Uterus (tissue), 2 donors: ENCODE results near the gene FBXO44.

Experiments used
- POLR2A ChIP-seq, 2 donors: fragments of 450-650 bp; IDR thresholded peaks; one replicate each; pipeline ENCODE4 v1.6.1; 2016; ENCODE audit warnings: antibody characterized with exemption in 2 of 2, mild to moderate bottlenecking in 1 of 2, moderate library complexity in 1 of 2
- TF ChIP-seq, protein P1 (sequence below), 4 experiments: fragments of 200-600 bp in 2 of 4; fragments of 450-650 bp in 2 of 4; sonication (generic) in 2 of 4; IDR thresholded peaks; one replicate each; pipeline ENCODE4 v1.5.1; 2016 to 2019; ENCODE audit warnings: antibody characterized with exemption in 4 of 4, mild to moderate bottlenecking in 2 of 4, moderate library complexity in 1 of 4

DNA sequence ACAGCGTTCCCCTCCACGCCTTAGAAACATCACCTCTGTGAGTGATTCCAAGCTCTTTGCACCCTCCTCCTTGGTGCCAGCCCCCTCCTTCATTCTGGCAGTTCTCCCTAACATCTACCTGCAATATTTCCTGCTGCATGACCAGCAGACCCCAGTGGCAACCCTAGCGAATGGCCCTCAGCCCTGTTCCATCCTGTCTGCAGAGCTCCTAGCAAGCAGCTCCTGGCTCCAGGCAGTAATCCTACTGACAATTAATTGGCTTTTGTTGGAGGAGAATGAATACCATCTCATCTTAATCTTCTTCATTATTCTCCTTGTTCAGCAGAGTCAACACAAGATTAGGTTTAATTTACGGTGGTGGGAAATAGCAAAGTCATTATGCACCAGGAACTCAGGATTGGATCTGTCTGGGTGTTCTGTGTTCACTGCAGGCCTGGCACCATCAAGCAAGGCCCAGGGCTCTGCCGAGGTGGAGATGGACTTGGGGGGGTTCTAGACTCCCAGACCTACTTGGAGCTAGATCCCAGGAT, 12.8 kb upstream of the FBXO44 start:
- TF ChIP-seq, protein P1, sequence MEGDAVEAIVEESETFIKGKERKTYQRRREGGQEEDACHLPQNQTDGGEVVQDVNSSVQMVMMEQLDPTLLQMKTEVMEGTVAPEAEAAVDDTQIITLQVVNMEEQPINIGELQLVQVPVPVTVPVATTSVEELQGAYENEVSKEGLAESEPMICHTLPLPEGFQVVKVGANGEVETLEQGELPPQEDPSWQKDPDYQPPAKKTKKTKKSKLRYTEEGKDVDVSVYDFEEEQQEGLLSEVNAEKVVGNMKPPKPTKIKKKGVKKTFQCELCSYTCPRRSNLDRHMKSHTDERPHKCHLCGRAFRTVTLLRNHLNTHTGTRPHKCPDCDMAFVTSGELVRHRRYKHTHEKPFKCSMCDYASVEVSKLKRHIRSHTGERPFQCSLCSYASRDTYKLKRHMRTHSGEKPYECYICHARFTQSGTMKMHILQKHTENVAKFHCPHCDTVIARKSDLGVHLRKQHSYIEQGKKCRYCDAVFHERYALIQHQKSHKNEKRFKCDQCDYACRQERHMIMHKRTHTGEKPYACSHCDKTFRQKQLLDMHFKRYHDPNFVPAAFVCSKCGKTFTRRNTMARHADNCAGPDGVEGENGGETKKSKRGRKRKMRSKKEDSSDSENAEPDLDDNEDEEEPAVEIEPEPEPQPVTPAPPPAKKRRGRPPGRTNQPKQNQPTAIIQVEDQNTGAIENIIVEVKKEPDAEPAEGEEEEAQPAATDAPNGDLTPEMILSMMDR (IDR thresholded peaks at IDR 0.05) = no peak
- no peak for TF ChIP-seq POLR2A (IDR thresholded peaks at IDR 0.05)
